ENCODE results near the gene ZNF385A.

The ZNF385A gene

DNA sequence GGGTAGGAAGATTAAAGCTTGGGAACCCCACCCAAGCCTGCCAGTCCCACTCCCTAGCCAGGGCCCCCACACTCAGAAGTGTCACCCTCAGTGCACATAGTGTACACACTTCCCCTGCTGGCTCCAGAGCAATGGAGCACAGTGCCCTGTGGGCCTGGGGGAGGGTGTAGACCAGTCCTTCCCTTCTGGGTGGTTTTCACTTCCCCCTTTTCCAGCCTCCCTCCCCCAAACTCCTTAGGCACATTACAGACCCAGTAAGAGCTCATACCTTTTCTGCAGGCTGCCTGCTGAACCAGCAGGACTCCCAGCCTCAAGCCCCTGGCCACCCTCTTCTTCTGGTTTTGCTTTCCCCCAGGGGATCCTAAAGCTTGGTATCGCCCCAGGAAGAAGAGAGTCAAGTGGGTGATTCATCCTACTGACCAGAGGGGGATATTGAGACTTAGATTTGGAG is at the start of gene ZNF385A:
Gene ZNF385A (minus strand): TSS at position 143 of the 451 bp plus-strand sequence. CDS start 219 bp downstream, outside the sequence.
- DNase-seq (ENCODE audit: low read depth in 2 of 2) = no peak

DNA sequence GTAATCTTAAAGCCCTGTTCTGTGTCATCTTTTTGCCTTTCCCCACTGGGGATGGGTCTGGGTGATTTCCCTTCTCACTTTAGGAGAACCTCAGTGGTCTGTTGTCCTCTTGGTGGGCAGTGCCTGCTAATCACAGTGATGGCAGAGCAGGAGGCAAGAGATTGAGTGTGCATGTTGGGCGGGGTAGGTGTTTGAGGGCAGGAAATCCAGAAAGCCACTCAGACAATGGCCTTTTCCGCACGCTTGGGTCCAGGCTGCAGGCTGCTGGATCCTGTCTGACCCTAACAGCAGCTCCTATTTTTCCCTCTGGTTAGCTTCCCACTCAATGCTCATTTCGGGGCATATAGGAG is 48.3 kb upstream of the ZNF385A start:
- DNase-seq (ENCODE audit: low read depth in 2 of 2) = no peak

DNA sequence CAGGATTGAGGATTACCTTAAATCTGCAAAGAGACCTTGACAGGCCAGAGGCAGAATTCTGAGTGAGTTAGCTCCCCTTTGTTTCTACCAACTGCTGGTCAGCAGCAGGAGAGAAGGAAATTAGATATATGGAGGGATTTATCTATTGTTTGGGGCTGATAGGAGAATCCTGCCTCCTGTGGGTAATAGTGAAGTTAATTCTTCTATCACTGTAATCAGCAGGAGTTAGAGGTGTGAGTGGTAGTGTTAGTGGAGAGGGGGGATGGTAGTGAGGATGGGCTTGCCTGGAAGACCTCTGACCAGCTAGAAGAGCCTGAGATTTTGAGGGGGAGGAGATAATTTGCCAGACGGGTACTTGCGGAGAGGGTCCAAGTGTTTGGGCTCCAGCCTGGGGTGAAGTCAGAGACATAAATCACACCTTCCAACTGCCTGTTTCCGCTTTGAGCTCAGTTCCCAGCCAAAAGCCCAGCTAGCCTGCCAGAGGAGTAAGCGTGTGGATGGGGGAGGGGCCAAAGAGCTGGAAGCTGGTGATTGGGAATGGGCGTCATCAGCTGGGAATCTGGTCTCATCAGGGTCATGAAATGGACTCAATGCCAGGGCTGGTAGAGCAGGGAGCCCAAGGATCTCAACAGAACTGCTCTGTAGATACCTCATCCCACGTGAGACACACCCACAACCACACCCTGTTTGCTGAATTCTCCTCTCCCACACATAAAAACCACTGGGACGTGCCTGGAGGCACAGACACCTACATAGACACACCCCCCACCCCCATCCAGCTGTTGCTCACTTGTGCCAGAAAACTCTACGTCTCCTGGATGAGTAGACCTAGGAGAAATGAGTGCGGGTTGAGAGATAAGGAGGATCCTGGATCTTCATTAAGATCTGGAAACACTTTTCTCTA is 47.6 kb upstream of the ZNF385A start:
- no peak for DNase-seq (ENCODE audit: low read depth in 2 of 2)

- no peak for DNase-seq (ENCODE audit: low read depth in 2 of 2)
Measured at GRCh38 chr12:54430471-54431069, 46.0 kb upstream of the ZNF385A start.

GRCh38 chr12:54429014-54429471 is 44.5 kb upstream of the ZNF385A start:
- DNase-seq (ENCODE audit: low read depth in 2 of 2) = no peak

DNA sequence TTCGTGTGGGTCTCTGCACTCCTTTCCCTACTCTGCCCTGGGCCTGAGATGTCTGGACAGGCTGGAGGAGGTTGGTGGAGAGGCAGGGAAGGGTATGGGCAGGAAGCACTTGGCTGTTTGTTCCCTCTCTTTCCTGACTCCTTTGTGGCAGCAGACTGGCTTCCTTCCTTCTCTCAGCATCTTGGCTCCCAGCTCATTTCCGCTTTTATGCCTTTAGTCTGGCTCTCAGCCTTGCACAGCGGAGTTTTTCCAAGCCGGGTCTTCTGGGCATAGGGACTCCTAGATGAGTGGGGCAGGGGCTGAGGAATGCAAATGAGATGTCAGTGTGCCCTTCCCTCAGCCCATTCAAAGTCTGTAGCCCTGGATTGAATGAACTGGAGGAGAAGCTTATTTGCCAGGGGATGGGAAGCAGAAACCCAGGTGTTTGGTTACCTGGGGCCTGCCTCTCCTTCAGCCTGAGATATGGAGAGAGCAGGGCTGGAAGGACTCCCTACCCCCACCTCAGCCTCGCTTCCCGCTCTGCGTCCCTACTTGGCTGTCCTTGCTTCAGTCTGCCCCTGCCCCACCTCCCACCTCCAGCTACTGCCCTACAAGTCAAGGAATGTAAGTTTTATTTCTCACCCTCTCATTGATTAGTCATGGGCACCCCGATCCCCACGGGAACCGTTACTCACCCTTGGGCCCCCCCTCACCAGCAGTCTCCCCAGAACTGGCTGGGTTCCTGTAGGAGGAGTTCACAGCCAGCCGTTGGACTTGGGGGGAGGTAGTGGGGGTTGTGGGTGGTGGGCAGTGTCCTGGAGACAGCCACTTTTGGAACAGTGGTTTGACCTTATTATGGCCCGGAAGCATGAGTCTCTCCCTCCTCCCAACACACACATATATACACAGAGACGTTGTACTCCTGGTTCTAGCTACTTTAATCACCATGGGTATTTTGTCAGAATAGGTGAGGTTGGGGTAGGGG is 43.8 kb upstream of the ZNF385A start:
- DNase-seq (ENCODE audit: low read depth in 2 of 2) = no peak

DNA sequence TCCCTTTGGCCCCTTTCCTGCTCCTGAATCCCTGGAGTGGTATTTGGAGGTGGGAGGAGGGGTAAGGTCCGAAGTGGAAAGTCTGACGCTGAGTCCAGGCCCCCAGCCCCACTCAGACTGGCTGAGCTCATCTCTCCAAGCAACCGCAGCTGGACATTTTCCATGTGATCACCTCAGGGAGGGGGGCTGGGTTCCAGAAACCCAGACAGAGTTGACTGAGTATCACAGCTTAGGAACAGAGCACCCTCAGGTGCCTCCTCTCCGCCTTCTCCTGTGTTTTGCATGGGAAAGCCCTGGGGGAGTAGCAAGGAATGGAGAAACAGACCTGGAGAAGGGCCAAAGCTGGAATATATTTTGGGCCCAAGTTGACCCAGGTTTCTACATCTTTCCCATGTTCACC is 42.6 kb upstream of the ZNF385A start:
- DNase-seq (ENCODE audit: low read depth in 2 of 2) = no peak

GRCh38 chr12:54426690-54427089 is 42.2 kb upstream of the ZNF385A start:
- no peak for DNase-seq (ENCODE audit: low read depth in 2 of 2)

GRCh38 chr12:54425702-54426101 is 41.2 kb upstream of the ZNF385A start:
- no peak for DNase-seq (ENCODE audit: low read depth in 2 of 2)

GRCh38 chr12:54424224-54424623 is 39.7 kb upstream of the ZNF385A start:
- DNase-seq (ENCODE audit: low read depth in 2 of 2) = no peak

DNA sequence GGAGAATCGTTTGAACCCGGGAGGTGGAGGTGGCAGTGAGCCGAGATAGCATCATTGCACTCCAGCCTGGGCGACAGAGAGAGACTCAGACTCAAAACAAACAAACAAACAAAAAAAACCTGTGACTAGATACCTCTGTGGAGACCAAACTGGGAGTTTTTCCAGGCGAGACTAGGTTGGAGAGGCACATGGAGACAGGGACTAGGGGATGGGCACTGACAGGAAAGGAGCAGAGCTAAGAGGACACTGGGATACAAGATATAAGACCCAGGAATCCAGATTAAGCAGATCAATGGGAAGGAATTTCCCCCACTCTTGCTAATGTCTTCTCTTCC is 39.2 kb upstream of the ZNF385A start:
- DNase-seq (ENCODE audit: low read depth in 2 of 2) = no peak

DNA sequence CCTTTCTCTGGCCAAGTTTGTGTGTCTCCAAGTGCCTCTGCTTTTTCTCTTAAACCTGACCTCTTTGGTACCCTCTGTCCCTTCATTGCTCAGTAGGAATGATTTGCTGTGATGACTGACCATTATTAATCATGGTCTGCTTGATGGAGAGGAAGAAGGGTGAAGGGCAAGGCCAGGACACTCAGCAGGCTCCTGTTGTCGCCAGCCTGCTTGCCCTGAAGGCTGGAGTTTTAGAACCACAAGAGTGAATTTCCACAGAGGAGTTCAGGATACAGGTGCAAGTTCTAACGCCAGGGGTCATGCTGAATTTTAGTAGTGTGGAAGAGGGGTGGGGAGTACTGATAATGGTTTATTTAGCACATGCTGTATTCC is 37.3 kb upstream of the ZNF385A start:
- DNase-seq (ENCODE audit: low read depth in 2 of 2) = no peak

- DNase-seq (ENCODE audit: low read depth in 2 of 2) = no peak
Measured at GRCh38 chr12:54421175-54421878, 36.8 kb upstream of the ZNF385A start.

GRCh38 chr12:54420766-54421144 is 36.2 kb upstream of the ZNF385A start:
- DNase-seq (ENCODE audit: low read depth in 2 of 2) = no peak

DNA sequence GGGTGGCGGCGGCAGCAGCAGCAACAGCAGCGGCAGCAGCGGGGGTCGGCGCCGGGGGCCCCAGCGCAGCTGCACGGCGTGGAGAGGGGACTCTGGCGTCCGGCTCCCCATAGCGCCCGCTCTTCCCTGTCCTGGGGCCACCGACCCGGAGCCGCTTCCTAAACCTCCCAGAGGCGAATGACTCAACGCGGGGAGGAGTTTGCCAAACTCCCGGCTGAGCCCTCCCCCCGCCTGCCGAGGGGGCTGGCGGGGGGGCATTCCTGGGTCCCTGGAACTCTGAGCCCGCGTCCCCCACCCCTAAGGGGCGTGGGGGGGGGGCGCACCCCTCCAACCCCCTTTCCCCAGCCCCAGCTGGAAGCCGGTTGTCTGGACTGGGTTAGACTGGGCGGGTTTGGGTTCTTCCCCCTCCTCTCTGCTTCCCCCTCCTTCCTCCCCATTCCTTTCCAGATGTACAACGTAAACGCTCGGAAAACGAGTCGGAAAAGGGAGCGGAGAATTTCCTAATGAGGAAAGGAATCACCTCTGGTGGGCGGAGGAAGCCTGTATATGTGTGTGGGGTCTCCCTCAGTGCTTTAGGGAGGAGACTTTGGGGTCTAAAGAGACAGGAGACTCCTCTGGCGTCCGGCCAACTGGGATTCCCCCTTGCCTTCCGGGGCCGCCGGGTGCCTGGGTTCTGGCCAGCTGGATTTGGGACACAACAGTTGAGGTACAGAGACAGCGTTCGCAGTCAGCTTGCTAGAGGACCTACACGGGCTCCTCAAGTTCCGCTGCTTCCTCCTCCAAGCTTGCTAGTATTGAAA is 34.8 kb upstream of the ZNF385A start, which contains the start of gene ITGA5:
Gene ITGA5 (minus strand): TSS at position 179 of the 800 bp plus-strand sequence. CDS start 68 bp downstream, at position 111.
- DNase-seq (ENCODE audit: low read depth in 2 of 2) = no peak

DNA sequence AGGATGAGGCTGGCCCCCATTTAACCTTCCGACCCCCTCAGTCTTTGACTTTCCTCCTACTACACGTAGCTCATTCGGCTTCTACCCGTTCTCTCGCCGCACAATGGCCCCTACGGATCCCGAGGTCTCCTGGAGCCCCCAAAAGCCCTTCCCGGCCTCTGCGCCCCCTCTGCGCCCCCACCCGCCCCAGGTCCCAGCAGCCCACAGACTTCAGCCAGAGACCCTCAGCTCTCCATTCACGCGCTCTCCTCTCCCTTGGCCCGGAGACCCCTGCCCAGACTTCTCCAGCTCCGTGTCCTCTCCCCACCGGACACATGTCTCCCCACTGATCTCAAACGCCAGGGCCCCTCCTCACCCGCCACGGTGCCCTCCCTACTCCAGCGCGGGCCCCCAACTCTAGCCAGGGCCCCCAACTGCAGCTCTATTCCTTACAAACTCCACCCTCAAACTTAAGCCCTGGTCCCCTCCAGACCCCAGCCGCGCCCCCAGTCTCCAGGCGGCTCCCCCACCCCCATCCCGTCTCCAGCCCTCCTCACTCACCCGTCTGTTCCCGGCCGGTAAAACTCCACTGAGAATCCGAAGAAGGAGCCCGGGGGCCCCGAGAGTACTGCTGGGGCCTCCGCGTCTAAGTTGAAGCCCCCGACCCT is 34.0 kb upstream of the ZNF385A start:
- DNase-seq (ENCODE audit: low read depth in 2 of 2) = no peak

DNA sequence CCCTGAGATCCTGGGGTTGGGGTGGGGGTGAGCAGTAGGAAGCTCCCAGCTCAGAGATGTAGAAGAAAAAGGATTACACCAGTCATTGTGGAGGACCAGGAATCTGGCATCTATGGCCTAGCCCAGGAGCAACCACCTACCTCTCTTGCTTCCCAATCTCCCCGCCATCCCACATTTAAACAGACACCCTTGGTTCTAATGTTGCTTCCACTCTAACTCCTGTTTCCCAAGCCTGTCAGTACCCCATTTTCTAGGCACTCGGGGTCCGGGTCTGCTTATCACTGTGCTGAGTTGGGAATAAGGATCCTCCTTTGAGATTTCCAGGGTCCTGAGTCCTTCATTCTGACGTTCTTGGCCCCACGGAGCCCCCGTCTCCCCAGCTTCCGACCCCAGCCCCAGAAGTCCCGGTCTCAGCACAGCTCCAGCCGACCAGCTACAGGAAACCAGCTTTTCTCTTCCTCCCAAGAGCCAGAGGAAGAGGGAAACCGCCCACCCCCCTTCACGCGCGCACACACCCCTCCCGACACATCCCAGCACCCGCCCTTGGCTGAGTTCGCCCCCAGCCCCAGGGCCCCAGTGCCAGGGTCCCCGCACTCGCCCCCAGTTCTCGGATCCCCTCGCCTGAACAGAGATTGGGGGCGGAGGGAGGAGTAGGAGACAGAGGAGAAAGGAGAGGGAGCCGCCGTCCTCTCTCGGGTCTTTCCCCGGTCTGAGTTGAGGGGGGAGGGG is 33.3 kb upstream of the ZNF385A start:
- no peak for DNase-seq (ENCODE audit: low read depth in 2 of 2)

GRCh38 chr12:54416687-54417603 is 32.4 kb upstream of the ZNF385A start:
- DNase-seq (ENCODE audit: low read depth in 2 of 2) = no peak
